SKM-1 (cell line): ENCODE data around the gene CNNM3.

Experiments
- DNase-seq: peaks from one replicate; lab custom pipeline; 2025; ENCODE audit not compliant: unreplicated experiment; lab: John Stamatoyannopoulos, UW

CNNM3 gene

DNA sequence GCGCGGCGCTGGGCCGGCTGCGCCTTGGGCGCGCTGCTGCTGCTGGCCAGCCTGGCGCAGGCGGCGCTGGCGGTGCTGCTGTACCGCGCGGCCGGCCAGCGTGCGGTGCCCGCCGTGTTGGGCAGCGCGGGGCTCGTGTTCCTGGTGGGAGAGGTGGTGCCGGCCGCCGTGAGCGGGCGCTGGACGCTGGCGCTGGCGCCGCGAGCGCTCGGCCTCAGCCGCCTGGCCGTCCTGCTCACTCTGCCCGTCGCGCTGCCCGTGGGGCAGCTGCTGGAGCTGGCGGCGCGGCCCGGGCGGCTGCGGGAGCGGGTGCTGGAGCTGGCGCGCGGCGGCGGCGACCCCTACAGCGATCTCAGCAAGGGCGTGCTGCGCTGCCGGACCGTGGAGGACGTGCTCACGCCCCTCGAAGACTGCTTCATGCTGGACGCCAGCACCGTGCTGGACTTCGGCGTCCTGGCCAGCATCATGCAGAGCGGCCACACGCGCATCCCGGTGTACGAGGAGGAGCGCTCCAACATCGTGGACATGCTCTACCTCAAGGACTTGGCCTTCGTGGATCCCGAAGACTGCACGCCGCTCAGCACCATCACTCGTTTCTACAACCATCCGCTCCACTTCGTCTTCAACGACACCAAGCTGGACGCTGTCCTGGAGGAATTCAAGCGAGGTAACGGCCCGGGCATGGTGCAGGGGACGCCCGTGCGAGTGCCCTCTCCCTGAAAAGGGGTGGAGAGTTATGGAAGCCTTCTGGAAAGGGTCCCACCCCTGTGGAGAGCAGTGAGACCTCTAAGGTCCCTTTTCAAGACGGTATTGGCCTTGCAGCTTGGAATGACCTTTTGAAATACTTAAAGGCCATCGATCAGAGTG, 1.0 kb downstream of the CNNM3 start:
- no peak for DNase-seq

- no peak for DNase-seq
Measured at GRCh38 chr2:96817882-96818281, 1.8 kb downstream of the CNNM3 start.

DNA sequence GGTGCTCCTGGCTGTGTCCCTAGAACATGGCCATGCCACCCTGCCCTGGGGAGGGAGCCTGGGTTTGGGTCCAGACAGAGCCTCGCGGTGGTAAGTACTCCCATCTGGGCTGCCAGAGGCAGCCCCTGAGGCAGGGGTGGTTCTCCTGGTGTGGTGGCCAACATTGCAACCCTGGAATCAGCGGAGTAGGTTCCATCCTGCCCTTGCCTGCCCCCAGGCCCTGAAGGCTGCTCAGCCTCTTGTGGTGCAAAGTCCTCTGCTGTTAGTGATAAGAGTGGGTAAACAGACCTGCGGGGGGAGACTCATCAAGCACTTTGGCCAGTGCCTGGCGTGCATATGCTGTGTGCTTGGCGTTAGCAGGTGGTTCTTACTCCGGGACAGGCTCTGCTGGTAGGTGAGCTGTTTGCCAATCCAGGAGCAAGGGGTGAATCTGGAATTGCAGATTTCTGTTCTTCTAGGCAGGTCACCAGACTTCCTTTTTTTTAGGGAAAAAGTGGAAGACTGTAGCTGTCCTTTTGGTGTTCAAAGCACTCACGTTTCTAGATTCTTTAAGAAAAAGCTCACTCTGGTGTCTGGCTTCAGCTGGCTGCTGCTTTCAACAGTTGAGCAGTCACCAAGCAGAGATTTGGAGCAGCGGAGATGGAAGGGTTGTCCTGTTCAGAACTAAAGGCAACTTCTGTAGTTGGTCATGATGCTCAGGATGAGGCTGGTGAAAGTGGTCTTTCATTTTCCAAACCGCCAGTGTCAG, 3.2 kb downstream of the CNNM3 start:
- DNase-seq: no peak

- DNase-seq: no peak
Measured at GRCh38 chr2:96819876-96820511, 3.9 kb downstream of the CNNM3 start.

DNA sequence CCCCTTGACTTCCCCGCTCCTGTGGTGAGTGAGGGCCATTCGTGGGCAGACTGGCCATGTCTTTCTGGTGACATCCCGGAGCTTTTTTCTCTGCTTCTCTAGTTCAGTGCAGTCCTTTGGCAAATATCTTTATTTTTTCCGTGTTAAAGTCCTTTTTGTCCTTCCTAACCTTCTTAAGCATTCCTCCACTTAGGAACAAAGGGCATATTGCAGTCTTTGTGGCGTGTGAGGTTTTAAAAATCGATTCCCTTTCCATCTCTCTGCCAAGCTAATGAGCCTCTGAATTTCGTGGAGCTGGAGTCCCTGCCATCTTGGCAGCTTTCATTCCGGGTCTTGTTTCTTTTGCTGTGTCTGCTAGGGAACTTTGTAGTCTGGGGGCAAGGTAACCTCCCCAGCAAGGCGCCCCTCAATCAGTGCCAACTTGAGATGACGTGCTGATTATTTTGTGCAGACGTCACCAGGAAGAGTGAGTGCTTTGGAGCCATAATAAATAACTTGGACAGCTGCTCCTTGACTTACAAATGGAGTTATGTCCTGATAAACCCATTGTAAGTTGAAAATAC, 5.1 kb downstream of the CNNM3 start:
- DNase-seq: no peak

DNA sequence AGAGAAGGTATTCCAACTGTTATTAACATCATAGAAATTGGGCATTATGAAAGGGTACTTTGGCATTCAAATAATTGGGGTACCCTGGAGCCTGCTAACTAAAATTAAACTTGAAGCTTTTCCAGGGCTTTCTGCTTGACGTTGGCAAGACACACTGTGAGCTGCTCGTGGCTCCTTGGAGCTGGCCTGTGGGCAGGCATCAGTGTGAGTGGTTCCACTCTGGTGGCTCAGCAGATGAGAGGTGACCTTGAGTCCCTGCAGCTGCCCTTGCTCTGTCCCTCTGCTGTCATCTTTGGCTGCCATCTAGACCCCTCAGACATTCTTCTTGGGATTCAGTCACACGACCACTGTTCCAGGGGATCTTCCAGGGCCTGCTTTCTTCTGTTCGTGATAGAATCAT, 6.7 kb downstream of the CNNM3 start:
- DNase-seq: no peak

GRCh38 chr2:96823198-96823597, 7.1 kb downstream of the CNNM3 start:
- no peak for DNase-seq

GRCh38 chr2:96824079-96824870, 8.2 kb downstream of the CNNM3 start:
- no peak for DNase-seq

DNA sequence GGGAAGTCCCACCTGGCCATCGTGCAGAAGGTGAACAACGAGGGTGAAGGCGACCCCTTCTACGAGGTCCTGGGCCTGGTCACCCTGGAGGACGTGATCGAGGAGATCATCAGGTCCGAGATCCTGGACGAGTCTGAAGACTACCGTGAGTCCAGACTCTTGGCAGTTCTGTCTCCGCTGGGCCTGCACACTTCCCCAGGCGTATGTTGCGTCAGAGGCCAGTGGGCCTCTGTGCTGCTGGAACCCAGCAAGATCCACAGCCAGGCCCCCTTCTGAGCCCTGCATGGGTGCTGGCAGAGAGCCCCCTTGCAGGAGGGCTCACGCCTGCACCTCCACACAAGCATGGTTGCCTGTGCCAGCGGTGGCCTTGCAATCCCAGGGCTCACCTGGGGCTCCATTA, 9.0 kb downstream of the CNNM3 start:
- DNase-seq: no peak

GRCh38 chr2:96826546-96827278, 10.6 kb downstream of the CNNM3 start:
- no peak for DNase-seq

GRCh38 chr2:96828436-96828835, 12.4 kb downstream of the CNNM3 start:
- DNase-seq: no peak

GRCh38 chr2:96828874-96829273, 12.8 kb downstream of the CNNM3 start:
- no peak for DNase-seq

DNA sequence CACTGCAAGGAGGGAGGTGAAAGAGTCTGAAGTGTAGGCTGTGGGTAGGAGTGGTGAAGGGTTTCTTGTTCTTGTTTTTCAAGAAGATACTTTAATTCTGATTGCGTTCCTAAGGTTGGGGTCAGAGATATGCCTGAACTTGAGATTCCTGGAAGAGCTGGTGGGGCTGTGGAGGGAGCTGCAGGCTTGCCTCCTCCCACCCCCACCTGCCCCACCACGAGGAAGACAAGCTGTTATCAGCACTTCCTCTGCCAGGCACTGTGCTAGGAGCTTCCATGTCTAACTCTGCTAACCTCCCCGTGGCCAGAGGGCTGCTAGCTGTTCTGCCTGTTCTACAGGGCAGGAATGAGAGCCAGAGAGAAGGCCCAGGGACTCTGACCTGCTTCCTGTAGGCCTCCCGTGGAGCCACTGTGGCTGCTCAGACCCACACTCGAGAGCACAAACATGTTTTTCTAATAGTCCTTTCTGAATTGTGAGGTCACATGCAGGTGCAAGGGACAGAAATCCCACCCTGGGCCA, 14.0 kb downstream of the CNNM3 start:
- DNase-seq: no peak

DNA sequence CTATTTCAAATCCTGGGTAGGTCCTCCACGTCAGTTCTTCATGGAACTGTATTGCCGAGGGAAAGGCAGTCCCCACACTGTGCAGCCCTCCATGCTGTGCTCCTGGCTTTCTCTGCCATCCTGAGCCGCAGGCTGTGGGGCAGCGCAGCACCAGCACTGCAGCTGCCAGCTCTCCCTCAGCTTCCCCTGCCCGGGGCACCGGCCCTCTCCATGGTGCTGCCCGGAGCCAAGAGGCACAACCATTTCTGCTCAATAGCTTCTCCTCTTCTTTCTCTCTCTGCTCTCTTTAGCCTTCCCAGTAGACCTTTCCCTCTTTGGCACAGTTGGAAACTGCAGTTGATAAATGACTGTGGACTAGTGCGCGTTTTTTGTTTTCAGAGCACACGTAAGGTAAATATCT, 15.6 kb downstream of the CNNM3 start:
- DNase-seq: no peak

- no peak for DNase-seq
Measured at GRCh38 chr2:96832408-96832753, 16.3 kb downstream of the CNNM3 start.

GRCh38 chr2:96832754-96833507, 16.9 kb downstream of the CNNM3 start:
- DNase-seq: no peak

GRCh38 chr2:96835830-96836229, 19.8 kb downstream of the CNNM3 start:
- DNase-seq: no peak

DNA sequence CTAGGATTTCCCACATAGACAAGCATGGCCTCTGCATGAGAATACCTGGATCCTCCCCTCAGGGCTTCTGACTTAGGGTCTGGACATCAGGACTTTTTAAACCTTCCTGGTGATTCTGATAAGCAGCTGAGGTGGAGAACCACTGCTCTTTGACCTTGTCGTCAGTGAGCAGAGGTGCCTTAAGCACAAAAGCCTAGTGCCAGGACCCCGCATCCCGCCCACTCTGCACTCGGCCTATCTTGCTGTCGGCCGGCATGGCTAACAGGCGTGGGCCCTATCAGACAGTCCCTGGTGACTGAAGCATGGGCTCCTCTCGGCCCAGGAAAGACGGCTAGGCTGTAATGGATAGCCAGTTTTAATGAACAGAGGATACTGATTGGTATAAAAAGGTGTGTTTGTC, 21.5 kb downstream of the CNNM3 start:
- DNase-seq: no peak
